H1 (cell line): ENCODE results near the gene AGPAT3. TPM values are rescaled to one million over a fixed set of nuclear protein-coding genes. Genes with fewer than 3 reads are reported as not detected.

Experiments used
- BRCA1 ChIP-seq: IDR thresholded peaks from 2 replicates; pipeline ENCODE4 v1.6.1; 2012; ENCODE audit warnings: low read depth, low read length, improper control_type of control experiment
- CBX5 ChIP-seq: fragments of 300-800, 300-1000 bp; sonication (generic); IDR thresholded peaks from 2 replicates; pipeline ENCODE4 v1.7.1; 2016; ENCODE audit warnings: antibody characterized with exemption, low read length, low read depth
- CREB1 ChIP-seq: IDR thresholded peaks from 2 replicates; pipeline ENCODE4 v1.6.1; 2012; ENCODE audit warnings: inconsistent platforms
- KDM5A ChIP-seq: fragments of 200-600 bp; IDR thresholded peaks from 2 replicates; pipeline ENCODE4 v1.7.1; 2012; ENCODE audit warnings: mild to moderate bottlenecking, low read length, inconsistent platforms, mixed read lengths
- MAFK ChIP-seq: IDR thresholded peaks from 2 replicates; pipeline ENCODE4 v1.6.1; 2012; ENCODE audit warnings: low read depth, mild to moderate bottlenecking, improper control_type of control experiment, low read length
- POU5F1 ChIP-seq: IDR thresholded peaks from 2 replicates; pipeline ENCODE4 v1.6.1; 2011; ENCODE audit warnings: low read depth, mild to moderate bottlenecking, low read length, moderate library complexity
- RFX5 ChIP-seq: IDR thresholded peaks from 2 replicates; pipeline ENCODE4 v1.6.1; 2011; ENCODE audit warnings: low read depth, low read length, improper control_type of control experiment, borderline replicate concordance
- SIX5 ChIP-seq: IDR thresholded peaks from 2 replicates; pipeline ENCODE4 v1.6.1; 2011; ENCODE audit warnings: mild to moderate bottlenecking, low read depth, low read length
- TBP ChIP-seq: IDR thresholded peaks from 2 replicates; pipeline ENCODE4 v1.6.1; 2011; ENCODE audit warnings: low read depth, low read length, improper control_type of control experiment
- polyA plus RNA-seq, 7 experiments: library from polyadenylated mRNA; depleted of rRNA in 3 of 7; stranded (reverse) in 5 of 7; unstranded in 2 of 7; fragments of >200 nt in 5 of 7; fragments of 200-250 nt in 2 of 7; gene quantifications; 1 replicate in 5 of 7; 2 replicates in 1 of 7; 4 replicates in 1 of 7; pipeline versions ENCODE4 v1.2.1 to v1.2.3, GENCODE V29; 2011 to 2013; ENCODE audit warnings: missing spikeins in 2 of 7, mixed read lengths in 2 of 7
- total RNA-seq: library from RNA; stranded (reverse); fragmentation: NEBNext Ultra II Directional; extraction: Animal tissue kit (Norgen Biotek cat#: 25700); gene quantifications from 2 replicates; pipeline ENCODE4 v1.2.1, GENCODE V29; 2021
- TF ChIP-seq, protein P1 (sequence below), 3 experiments: IDR thresholded peaks; 1 replicate in 2 of 3; 2 replicates in 1 of 3; pipeline versions ENCODE4 v1.5.1 to v1.6.1; 2011; ENCODE audit warnings: low read length in 3 of 3, mild to moderate bottlenecking in 3 of 3, inconsistent platforms in 2 of 3, low read depth in 1 of 3, moderate library complexity in 1 of 3; ENCODE audit not compliant: insufficient read depth in 1 of 3; ENCODE audit errors: control extremely low read depth in 1 of 3

Gene AGPAT3
- total and polyA plus RNA-seq, 2 of the 8 experiments (the other 6 are each of a cell fraction or from before 2014, with no cell fraction given), result 5.8 to 7.3 TPM

DNA sequence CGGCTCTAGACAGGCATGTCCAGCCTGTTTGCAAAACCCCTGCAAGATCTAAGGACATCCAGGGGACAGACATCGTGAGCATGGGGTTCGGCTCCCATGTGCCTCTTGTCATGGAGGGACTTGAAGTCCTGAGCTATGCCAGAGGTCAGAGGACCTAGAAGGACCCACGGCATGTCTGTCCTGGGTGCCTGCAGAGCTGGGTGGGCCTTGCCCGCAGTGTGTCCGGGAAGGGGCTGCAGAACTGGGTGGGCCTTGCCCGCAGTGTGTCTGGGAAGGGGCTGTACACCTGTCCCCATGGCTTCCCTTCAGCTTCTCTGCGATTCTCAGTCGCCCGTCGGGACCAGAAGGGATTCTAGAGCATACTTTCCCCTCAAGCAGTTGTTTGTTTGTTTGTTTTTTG, 127.1 kb downstream of the AGPAT3 start (continued):
- TF ChIP-seq, protein P1, sequence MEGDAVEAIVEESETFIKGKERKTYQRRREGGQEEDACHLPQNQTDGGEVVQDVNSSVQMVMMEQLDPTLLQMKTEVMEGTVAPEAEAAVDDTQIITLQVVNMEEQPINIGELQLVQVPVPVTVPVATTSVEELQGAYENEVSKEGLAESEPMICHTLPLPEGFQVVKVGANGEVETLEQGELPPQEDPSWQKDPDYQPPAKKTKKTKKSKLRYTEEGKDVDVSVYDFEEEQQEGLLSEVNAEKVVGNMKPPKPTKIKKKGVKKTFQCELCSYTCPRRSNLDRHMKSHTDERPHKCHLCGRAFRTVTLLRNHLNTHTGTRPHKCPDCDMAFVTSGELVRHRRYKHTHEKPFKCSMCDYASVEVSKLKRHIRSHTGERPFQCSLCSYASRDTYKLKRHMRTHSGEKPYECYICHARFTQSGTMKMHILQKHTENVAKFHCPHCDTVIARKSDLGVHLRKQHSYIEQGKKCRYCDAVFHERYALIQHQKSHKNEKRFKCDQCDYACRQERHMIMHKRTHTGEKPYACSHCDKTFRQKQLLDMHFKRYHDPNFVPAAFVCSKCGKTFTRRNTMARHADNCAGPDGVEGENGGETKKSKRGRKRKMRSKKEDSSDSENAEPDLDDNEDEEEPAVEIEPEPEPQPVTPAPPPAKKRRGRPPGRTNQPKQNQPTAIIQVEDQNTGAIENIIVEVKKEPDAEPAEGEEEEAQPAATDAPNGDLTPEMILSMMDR (IDR thresholded peaks at IDR 0.05; ENCODE audit: control extremely low read depth in 1 of 3, insufficient read depth in 1 of 3, low read depth in 1 of 3, low read length in 3 of 3), result no peak
- TF ChIP-seq BRCA1, result no peak
- no peak for TF ChIP-seq CBX5
- TF ChIP-seq TBP, result no peak
- no peak for TF ChIP-seq RFX5
- TF ChIP-seq MAFK, result no peak
- no peak for TF ChIP-seq SIX5
- no peak for TF ChIP-seq KDM5A
- TF ChIP-seq POU5F1, result no peak
- TF ChIP-seq CREB1, result no peak
